Kidney (tissue), 14 donors: ENCODE measurements around the gene STAB1. TPM values are rescaled to one million over a fixed set of nuclear protein-coding genes. Genes with fewer than 3 reads are reported as not detected.

ENCODE experiments used
- DNase-seq, 5 donors: peaks; one replicate each; pipeline ENCODE4 v3.0.0-alpha.2; 2013 to 2020
- FAIRE-seq: peaks from 2 replicates; lab custom pipeline; 2012; peaks lifted over from hg19 to GRCh38; lab: Jason Lieb, UNC
- H3K27ac ChIP-seq, 2 donors: one replicate each; pipeline ENCODE4 v1.7.0; 2013; ENCODE audit warnings: low read depth in 2 of 2, low read length in 2 of 2, inconsistent platforms in 1 of 2
- H3K27me3 ChIP-seq: one replicate; pipeline ENCODE4 v1.7.1; 2013; ENCODE audit warnings: low read length, inconsistent platforms; ENCODE audit not compliant: control insufficient read depth, insufficient read depth
- H3K36me3 ChIP-seq, 3 donors: one replicate each; pipeline versions ENCODE4 v1.7.0 to v1.7.1; 2013; ENCODE audit warnings: low read length in 3 of 3, control low read depth in 1 of 3, inconsistent platforms in 1 of 3; ENCODE audit not compliant: insufficient read depth in 3 of 3, control insufficient read depth in 2 of 3
- H3K4me1 ChIP-seq, 3 donors: one replicate each; pipeline versions ENCODE4 v1.7.0 to v1.7.1; 2013; ENCODE audit warnings: low read length in 3 of 3, inconsistent platforms in 1 of 3, low read depth in 1 of 3; ENCODE audit not compliant: control insufficient read depth in 2 of 3, insufficient read depth in 2 of 3
- H3K4me3 ChIP-seq, 3 donors: one replicate each; pipeline versions ENCODE4 v1.7.0 to v1.8.1; 2013; ENCODE audit warnings: low read length in 3 of 3, control low read depth in 1 of 3, inconsistent platforms in 1 of 3
- H3K9ac ChIP-seq, 3 donors: one replicate each; pipeline versions ENCODE4 v1.7.0 to v1.7.1; 2013; ENCODE audit warnings: low read length in 3 of 3, control low read depth in 1 of 3, inconsistent platforms in 1 of 3
- H3K9me3 ChIP-seq, 3 donors: one replicate each; pipeline versions ENCODE4 v1.7.0 to v1.7.1; 2013; ENCODE audit warnings: low read length in 3 of 3, control low read depth in 1 of 3, inconsistent platforms in 1 of 3; ENCODE audit not compliant: control insufficient read depth in 2 of 3, insufficient read depth in 1 of 3
- intact Hi-C: fragments of 100-400 bp; cut with DNase I; formaldehyde crosslinking; loops from one replicate; pipeline ENCODE4 v1.11.1; 2022
- polyA plus RNA-seq: library from polyadenylated mRNA; stranded (reverse); fragments of 350-450 nt; fragmentation: Illumina TruSeq; extraction: RNeasy Lipid Tissue Mini Kit (QIAGEN cat#74804); gene quantifications from one replicate; pipeline ENCODE4 v1.2.3, GENCODE V29; 2014; ENCODE audit warnings: low read depth, low replicate concordance; ENCODE audit not compliant: insufficient read depth
- total RNA-seq: library from RNA; stranded (reverse); fragmentation: NEBNext Ultra II Directional; extraction: Animal tissue kit (Norgen Biotek cat#: 25700); gene quantifications from one replicate; pipeline ENCODE4 v1.2.1, GENCODE V29; 2021
- TF ChIP-seq, protein P1 (sequence below): IDR thresholded peaks from 3 replicates; pipeline ENCODE4 v1.5.1; 2012; ENCODE audit warnings: mild to moderate bottlenecking, moderate library complexity, borderline replicate concordance; ENCODE audit not compliant: insufficient read depth; ENCODE audit errors: extremely low read depth
- donor health status: control.
- donor health status: control.
- donor health status: control.
- donor health status: control.
- donor health status: control.
- donor health status: DM: yes; HTN: yes; CAD: no.
- donor health status: Normal renal cell carcinoma (clear cell type).

STAB1 gene
- total and polyA plus RNA-seq, 2 donors from 2014 or later, result 98.4 to 379 TPM

DNA sequence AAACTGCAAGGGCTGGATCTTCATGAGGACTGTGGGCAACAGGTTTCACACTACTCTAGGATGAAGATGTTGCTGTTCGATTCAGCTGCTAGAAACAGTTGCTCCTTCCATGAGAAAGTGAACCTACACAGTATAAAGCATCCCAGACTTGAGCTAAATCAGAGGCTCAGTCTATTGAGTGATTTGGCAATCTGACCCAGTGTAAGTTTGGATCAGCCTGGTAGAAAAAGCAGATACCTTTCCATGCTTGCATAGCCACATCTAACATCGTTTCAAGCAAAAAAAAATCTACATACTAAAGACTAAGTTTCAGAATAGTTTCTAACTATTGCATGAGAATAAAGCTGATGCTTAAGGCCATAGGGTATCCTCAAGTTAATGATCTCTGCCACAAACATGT, 45.9 kb downstream of the STAB1 start:
- FAIRE-seq (no peak), DNase-seq (no peak)
- Histone ChIP-seq H3K4me3 (no peak overlapping the region), H3K27ac (no peak overlapping the region), H3K36me3 (peaks cover 0 to 16% (median 0%) of the 10 kb centered on the region in 3 donors), H3K27me3 (no peaks in the 10 kb centered on the region), H3K9ac (no peak overlapping the region), H3K4me1 (peaks cover 3 to 18% (median 7%) of the 10 kb centered on the region in 3 donors), H3K9me3 (no peaks in the 10 kb centered on the region)
- TF ChIP-seq, protein P1, sequence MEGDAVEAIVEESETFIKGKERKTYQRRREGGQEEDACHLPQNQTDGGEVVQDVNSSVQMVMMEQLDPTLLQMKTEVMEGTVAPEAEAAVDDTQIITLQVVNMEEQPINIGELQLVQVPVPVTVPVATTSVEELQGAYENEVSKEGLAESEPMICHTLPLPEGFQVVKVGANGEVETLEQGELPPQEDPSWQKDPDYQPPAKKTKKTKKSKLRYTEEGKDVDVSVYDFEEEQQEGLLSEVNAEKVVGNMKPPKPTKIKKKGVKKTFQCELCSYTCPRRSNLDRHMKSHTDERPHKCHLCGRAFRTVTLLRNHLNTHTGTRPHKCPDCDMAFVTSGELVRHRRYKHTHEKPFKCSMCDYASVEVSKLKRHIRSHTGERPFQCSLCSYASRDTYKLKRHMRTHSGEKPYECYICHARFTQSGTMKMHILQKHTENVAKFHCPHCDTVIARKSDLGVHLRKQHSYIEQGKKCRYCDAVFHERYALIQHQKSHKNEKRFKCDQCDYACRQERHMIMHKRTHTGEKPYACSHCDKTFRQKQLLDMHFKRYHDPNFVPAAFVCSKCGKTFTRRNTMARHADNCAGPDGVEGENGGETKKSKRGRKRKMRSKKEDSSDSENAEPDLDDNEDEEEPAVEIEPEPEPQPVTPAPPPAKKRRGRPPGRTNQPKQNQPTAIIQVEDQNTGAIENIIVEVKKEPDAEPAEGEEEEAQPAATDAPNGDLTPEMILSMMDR, result no peak
- intact Hi-C loops, result no loop called here

DNA sequence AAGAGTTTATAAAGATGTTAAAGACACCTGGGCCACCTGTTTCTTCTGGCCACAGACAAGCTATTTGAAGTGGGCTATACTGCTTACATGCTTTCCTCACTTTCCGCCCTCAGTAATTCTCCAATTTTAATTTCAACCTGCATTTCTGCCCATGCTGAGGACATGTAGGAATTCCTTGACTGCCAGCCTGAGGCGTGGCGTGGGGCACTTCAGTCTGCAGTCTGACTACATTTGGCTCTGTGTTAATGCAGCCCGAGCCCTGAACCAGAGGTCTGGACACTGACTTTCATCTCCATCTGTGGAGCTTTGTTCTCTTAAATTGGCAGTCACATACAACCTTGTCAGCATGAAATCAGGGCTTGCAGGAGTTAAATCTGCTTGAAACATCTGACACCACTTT, 49.8 kb downstream of the STAB1 start:
- Histone ChIP-seq H3K9ac (no peak overlapping the region), H3K4me1 (no peaks in the 10 kb centered on the region), H3K27ac (no peak overlapping the region), H3K27me3 (no peaks in the 10 kb centered on the region), H3K4me3 (no peak overlapping the region), H3K9me3 (no peaks in the 10 kb centered on the region), H3K36me3 (peaks cover 3 to 28% (median 4%) of the 10 kb centered on the region in 3 donors)
- DNase-seq, result no peak
- intact Hi-C loops, result no loop called here
- FAIRE-seq, result no peak
- TF ChIP-seq, protein P1, result no peak

DNA sequence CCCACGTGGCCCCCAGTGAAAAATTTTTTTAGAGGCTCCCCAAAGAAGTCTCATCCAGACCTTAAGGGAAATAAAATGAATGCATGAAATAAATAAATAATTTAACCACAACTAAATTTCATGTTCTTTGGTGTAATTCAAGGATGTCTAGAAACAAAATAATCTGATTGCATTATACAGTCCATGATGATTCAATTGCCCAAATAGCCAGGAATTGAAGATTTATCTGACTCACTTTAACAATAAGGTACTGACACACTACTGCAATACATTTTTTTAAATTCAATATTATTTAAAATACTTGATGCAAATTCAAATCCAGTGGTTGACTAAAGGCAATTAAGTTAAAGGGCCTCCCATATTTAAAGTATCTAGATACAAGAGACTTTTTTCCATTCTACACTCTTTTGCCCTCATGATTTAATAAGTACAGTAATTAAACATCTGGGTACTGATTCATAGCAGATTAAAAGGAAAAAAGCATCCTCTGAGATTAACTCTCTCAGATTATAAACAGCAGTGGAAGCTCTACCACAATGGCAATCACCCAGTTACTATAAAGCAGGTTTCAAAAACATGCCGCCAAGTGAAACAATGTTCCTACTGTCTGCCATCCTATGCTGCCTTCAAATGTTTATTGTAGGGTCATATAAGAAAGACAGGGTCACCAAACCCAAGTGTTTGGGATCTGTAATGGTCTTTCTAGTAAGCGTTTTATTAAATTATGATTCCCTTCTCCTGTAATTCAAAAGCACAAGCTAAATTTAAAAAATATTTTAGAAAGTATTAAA, 51.2 kb downstream of the STAB1 start:
- no peak for DNase-seq
- intact Hi-C loops, result no loop called here
- Histone ChIP-seq H3K4me3 (no peak overlapping the region), H3K9ac (no peak overlapping the region), H3K36me3 (peaks cover 3 to 24% (median 9%) of the 10 kb centered on the region in 3 donors), H3K9me3 (no peaks in the 10 kb centered on the region), H3K27me3 (no peaks in the 10 kb centered on the region), H3K4me1 (no peaks in the 10 kb centered on the region), H3K27ac (no peak overlapping the region)
- TF ChIP-seq, protein P1, result no peak
- no peak for FAIRE-seq

DNA sequence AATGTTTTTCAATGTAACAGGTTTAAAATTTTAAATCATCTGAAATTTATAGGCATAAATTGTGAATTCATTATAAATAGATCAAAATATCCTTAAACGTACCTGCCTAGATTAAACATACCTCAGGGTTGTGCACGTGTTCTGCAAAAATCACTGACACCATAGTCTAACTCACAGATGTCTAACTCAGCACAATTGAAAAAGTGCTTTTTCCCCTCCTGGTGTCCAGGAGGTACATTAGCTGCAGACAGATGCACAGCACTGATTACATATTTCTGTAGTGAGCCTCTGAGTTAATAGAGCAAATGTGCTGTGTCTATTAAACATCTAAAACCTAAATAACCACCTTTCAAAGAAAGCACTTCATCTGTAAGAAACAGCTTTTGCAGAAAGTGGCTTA, 52.0 kb downstream of the STAB1 start:
- TF ChIP-seq, protein P1, result no peak
- no peaks in the 10 kb centered on the region for H3K27me3 ChIP-seq

More for the DNA sequence above, 52.0 kb downstream of the STAB1 start:
- no peak overlapping the region for H3K27ac ChIP-seq
- peaks cover 3 to 31% (median 11%) of the 10 kb centered on the region in 3 donors for H3K36me3 ChIP-seq
- H3K9me3 ChIP-seq, result no peaks in the 10 kb centered on the region
- H3K9ac ChIP-seq, result no peak overlapping the region
- no peak overlapping the region for H3K4me3 ChIP-seq
- intact Hi-C loops, result no loop called here
- no peaks in the 10 kb centered on the region for H3K4me1 ChIP-seq
- DNase-seq, result no peak
- FAIRE-seq, result no peak
